SH-SY5Y (cell line): ENCODE data around the gene C11orf24.

Source experiments
- GATA2 ChIP-seq: IDR thresholded peaks from 2 replicates; pipeline ENCODE4 v1.6.1; 2011; ENCODE audit warnings: mild to moderate bottlenecking, low read depth, low read length
- GATA3 ChIP-seq: IDR thresholded peaks from 2 replicates; pipeline ENCODE4 v1.6.1; 2011; ENCODE audit warnings: low read depth, mild to moderate bottlenecking, low read length, moderate library complexity

C11orf24 gene

GRCh38 chr11:68271781-68272608 is at the start of gene C11orf24:
Gene C11orf24 (minus strand): TSS chr11:68271973. CDS start chr11:68263767, 8,206 bp downstream.
- TF ChIP-seq GATA2 (no peak), GATA3 (no peak)

GRCh38 chr11:68317147-68317785 is 45.5 kb upstream of the C11orf24 start:
- TF ChIP-seq GATA2 (no peak), GATA3 (no peak)

- TF ChIP-seq GATA3 (no peak), GATA2 (no peak)
Measured at GRCh38 chr11:68315171-68315920, 43.6 kb upstream of the C11orf24 start.

DNA sequence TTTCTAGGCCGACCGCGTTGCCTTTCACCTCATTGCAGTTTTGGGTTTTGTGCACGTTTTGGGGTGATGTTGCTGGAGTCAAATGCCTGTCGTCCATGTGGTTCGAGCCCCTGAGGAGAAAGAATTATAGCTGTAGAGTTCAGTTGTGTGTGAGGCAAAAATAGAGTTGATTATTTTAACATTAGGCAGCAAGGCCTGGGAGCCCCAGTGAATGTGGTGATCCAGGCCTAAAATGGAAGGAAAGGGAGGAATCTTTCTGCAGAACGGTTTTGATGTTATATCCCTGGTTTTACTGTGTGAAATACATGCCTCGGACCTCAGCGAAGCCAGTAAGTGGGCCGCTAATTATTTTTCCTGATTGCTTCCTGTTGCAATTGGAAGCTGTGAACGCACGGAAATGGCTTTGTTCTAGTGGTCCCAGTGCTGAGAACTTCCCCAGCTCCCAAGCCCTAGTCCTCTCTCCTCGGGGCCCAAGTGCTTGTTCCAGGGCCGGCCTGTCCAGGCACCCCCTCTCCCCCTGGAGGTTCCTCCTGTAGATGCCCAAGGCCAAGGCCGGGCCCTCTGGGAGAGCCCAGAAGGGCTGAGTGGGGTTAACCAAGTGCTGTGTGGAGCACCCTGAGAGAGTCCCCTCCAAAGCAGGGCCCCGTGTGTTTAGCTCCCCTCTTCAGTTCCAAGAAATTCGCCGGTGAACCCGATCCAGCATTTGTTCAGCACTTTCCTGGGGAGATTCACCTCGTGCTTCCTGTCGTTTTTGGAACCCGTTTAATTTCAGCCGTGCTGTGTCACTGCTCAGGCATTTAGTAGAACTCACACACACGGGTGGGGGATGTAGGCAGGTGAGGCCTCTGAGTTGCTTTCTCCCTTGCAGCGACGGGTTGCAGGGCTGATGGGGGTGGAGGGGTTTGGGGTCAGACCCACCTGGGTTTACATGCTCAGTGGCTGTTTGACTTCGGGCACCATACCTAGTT is 42.7 kb upstream of the C11orf24 start:
- no peak for TF ChIP-seq GATA3
- no peak for TF ChIP-seq GATA2

- TF ChIP-seq GATA2 (no peak), GATA3 (no peak)
Measured at GRCh38 chr11:68313574-68314202, 41.9 kb upstream of the C11orf24 start.

GRCh38 chr11:68312780-68313573 is 41.2 kb upstream of the C11orf24 start:
- no peak for TF ChIP-seq GATA3
- no peak for TF ChIP-seq GATA2

DNA sequence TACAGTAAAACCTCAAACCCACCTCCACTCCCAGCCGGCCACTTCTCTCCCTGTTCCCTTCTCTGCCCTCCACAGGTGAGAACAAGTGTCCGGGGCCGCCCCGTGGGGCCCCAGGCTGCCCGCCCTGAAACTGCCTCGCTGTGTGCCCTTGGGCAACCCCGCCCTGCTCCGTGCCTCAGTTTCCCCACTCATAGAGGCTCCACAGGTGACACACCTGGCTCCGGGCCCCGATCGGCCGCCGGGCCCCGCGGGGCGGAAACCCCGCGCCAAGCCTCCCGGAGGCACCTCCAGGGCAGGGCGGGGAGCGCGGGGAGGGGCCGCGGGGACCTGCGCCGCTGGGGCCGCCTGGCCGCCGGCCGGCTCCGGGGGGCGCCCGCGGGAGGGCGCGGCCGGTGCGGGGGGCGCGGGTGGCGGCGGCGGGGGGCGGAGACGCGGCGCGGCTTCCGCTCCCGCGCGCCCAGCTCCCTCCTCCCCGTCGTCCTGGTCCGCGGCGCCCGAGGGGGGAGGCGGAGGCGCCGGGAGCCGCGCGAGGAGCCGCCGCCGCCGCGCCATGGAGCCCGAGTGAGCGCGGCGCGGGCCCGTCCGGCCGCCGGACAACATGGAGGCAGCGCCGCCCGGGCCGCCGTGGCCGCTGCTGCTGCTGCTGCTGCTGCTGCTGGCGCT is 40.5 kb upstream of the C11orf24 start, which contains the start of gene LRP5:
Gene LRP5 (plus strand): TSS at position 475 of the 663 bp plus-strand sequence. CDS start 124 bp downstream, at position 599.
- TF ChIP-seq GATA2, result no peak
- no peak for TF ChIP-seq GATA3

DNA sequence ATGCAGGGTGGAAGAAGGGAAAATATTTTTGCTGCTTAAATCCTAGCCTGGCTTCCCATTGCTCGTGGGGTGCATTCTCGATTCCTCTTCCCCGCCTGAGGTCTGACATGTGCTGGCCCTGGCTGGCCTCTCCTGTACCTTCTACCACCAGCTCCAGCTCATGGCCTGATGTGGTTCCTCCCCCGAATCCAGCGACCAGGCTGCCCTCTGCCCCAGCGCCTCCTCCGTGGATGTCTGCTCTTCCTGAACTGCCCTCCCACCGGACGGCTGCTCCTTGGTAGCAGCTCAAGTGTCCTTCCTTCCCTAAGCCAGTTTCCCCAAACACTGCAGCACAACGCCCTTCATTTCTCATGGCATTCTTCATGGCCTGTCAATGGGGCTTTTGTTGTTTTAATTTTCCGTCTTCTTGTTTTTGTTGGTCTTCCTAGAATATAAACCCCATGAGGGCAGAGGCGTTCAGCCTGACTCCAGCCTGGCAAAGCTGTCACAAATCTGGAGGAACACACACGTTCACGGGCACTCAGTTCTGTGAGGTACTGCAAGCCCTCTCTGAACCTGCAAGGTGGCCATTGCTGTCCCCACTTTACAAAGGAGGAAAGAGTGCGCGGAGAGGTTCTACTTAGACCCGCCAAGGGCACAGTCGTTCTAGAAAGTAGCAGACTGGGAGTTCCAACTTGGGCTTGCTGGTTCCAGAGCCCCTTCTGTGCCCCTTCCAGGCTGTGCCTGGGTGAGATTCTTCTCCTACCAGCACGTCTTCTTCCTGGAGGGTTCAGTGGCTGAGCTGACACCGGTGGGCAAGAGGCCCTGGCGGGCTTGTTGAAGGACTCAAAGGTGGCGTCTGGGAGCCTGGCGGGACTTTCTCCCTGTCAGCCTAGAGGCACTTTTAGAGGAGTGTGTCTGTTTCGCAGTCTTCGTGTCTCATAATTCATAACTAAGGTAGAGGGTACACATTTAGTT is 39.7 kb upstream of the C11orf24 start:
- TF ChIP-seq GATA2, result no peak
- TF ChIP-seq GATA3, result no peak

GRCh38 chr11:68309621-68310185 is 37.9 kb upstream of the C11orf24 start:
- no peak for TF ChIP-seq GATA3
- no peak for TF ChIP-seq GATA2

GRCh38 chr11:68308068-68308467 is 36.3 kb upstream of the C11orf24 start:
- no peak for TF ChIP-seq GATA2
- TF ChIP-seq GATA3, result no peak
